Measurements from ENCODE around the gene PGM1.
"Not testable (repeated sequence)": the region's sequence is repeated elsewhere in the genome, so short reads cannot be mapped to it uniquely, and the experiment has no call there.

Gene PGM1

DNA sequence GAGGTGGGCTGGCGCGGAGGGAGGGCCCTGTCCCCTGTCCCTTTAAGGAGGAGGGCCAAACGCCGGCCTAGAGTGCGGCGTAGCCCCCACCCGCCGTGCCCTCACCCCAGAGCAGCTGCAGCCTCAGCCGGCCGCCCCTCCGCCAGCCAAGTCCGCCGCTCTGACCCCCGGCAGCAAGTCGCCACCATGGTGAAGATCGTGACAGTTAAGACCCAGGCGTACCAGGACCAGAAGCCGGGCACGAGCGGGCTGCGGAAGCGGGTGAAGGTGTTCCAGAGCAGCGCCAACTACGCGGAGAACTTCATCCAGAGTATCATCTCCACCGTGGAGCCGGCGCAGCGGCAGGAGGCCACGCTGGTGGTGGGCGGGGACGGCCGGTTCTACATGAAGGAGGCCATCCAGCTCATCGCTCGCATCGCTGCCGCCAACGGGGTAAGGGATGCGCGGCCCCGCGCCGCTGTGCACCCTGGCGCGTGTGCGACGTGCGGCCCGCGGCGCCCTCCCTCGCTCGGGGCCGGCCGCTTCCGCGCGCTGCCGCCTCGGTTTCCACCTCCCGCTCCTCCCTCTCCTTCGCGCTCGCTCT, at the start of gene PGM1:
PGM1 (plus strand) TSS at position 109 of the 583 bp plus-strand sequence; CDS start at position 187, 78 bp downstream.
- DNase-seq, result peak; percentile 65

DNA sequence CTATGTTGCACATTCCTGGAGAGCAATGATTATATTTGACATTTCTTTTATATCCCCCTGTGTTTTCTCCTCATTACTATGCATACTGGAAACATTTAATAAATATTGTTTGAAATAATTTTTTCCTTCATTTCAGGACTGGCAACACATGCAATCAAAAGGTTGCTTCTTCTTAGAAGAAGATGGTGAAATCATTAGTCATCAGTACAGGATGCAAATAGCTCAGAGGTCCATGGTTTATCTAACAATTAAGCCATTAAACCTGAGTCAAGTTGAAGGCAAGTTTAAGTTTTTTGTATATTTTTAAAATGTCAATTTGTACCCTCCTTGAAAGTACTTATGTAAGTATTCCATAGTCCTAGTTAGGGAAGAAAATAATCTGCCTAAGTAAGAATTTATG, 47.4 kb upstream of the PGM1 start:
- no peak for DNase-seq

DNA sequence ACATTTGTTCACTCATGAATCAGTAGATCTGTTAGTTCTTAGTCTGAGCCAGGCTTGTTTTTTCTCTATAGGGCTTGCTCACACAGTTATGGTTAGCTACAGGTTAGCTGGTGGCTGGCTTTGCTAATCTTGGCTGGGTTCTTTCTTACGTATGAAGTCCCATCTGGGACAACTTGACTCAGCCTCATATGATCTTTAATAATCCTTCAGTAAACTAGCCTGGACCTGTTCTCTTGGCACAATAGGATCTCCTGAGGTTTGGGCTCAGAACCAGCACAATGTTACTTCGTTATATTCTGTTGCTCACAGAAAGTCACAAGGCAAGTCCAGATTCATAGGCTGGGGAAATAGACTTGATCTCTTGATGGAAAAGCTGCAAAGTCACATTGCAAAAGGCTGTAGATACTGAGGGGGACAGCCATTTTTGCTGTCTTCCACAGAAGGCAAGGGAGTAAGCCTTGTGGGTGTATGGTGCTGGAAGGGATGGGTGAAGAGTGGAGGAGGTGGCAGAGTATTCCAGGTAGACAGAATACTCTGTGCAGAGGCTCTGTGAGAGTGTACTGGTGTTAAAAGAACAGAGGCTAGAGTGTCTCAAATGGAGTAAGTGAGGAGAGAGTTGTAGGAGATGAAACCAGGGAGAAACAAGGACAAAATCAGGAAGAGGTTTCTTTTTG, 45.5 kb upstream of the PGM1 start:
- peak; percentile 29 for DNase-seq

DNA sequence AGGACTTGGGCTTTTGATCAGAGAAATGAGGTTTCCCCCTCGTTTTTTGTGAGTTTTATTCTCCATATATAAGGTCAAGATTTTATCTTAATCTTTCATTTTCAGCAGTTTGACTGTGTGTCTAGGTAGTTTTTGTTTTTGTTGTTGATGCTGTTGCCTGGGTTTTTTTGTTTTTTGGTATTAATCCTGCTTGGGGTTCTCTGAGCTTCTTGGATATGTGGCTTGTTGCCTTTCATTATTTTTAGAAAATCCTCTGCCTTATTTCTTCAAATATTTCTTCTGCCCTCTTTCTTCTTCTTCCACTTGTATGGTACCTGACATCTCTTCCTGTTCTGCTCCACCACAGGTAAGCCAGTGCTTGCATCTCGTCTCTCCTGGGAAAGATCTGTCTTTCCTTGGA, 44.9 kb upstream of the PGM1 start:
- no peak for DNase-seq

DNA sequence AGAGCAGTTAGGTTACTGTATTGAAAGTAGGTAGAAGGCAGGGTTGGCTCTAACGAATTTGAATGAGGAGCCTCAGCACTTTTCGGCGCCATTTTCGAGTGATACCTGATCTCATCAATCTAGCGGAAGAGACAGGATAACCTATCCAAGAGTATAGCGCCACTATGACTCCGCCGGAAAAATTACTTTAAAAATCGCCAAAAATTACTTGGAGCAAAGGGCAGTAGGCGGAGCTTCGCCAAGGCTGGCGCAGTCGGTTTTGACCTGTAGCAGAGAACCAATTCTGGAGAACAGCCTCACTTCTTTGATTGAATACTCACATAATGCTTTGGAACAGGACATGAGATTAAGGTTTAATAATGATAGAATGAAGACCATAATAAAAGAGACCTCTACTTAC, 44.3 kb upstream of the PGM1 start:
- DNase-seq, result no peak

DNA sequence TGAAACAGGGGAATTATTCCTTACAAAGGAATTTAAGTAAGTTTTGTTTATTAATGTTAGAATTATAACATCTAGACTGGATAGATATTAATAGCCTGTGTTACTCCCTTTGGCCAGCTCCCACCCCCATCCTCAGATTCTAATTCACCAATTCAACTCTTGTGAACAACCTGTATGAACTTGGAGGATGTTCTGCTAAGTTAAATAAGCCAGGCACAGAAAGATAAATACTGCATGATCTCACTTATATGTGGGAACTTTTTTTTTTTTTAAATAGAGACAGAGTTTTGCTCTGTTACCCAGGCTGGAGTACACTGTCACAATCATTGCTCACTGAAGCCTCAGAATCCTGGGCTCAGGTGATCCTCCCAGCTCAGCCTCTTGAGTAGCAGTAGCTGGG, 37.7 kb upstream of the PGM1 start:
- DNase-seq, result no peak

DNA sequence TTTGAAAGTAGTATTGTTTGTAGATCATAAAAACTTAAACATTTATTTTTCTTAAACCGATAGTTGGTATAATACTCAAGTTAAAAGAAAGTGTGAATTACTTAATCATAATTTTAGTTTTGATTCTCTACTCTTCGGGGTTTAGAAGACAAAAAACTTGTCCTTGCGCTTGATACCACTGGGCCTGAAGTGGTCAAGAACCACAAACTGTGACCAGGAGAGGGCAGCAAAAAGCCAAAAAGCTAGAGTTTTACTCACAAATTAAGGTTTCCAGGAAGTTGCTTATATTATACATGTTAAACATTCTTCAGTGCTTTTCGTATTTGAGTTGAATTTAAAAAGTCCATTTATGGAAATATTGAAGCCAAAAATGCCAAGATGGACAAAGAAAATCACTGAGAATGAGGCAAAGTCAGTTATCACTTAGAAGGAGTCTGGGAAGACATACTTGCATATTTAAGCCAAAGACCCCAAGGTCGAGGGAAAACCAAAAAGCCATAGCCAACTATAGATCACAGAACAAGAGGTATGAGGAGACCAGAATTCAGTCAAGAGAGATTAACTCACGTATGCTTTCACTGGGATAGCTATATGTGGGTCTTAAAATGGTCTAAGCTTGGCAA, 35.7 kb upstream of the PGM1 start:
- no peak for DNase-seq

DNA sequence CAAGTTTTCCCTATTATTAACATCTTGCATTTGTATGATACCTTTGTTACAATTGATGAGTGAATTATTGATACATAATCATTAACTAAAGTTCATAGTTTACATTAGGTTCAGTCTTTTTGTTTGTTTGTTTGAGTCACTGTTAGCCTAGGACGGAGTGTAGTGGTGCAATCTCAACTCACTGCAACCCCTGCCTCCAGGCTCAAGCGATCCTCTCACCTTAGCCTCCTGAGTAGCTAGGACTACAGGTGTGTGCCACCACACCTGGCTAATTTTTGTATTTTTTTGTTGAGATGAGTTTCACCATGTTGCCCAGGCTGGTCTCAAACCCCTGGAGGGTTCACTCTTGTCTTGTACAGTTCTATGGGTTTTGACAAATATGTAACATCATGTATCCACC, 33.9 kb upstream of the PGM1 start:
- no peak for DNase-seq

DNA sequence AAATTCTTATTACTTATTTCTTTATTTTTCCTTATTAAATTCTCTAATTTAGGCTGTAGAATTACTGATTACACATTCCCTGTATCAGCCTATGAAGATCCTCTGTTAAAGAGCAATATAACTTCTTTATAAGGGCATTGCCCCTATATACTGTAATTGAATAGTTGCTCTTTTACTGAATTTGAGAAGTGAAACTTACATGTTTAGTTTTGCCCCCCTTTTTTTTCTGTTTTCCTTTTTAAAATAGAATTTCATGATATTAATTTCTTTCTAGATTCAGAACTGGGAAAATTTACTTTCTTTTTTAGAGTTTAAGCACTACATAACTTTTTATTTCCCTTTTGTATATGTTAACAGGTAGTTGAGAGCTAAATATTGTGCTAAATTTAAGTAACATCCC, 29.5 kb upstream of the PGM1 start:
- DNase-seq, result no peak

DNA sequence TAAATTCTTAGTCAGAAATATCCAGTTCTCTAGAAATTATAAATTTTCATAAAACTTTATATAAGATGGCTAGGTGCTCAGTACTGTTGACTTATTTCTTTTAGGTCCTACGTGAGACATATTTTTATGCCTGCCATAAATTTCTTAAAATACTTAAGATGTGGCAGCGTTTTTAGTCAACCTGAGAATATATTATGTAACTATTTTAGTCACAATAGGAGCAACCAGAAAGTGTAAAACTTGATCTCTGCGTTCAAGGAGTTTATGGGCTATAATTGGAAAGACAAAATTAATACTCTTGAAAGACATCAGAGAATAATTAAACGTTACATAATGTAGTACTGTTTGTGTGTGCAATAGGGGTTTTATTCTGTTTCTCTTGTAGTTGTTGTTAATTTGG, 24.1 kb upstream of the PGM1 start:
- no peak for DNase-seq

DNA sequence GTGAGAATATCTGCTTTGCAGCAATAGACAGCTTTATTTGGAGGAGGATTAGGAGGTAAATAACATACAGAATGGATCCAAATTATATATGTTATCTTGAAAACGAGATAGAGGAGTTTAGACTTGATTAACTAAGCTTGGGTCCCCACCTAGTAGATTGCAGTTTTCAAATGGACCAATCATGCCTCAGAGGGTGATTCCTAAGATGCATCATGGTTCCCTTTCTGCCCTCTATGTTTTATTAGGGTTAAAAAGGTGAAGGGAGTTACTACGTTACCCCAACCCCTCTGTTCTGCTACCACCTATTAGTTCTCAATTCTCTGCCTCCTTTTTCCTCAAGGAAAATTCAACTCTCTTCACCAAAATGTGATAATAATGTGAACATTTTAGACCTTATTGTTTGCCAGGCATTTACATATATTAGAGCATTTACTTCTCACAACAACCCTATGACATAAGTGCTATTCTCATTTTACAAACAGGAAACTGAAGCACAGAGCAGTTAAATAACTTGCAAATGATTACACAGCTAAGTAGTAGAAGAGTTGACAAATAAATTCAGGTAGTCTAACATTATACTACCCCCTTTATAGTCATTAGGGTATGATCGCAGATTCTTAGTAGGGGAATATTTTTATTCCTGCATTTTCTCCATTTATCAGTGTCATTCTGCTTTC, 23.4 kb upstream of the PGM1 start:
- DNase-seq, result no peak

DNA sequence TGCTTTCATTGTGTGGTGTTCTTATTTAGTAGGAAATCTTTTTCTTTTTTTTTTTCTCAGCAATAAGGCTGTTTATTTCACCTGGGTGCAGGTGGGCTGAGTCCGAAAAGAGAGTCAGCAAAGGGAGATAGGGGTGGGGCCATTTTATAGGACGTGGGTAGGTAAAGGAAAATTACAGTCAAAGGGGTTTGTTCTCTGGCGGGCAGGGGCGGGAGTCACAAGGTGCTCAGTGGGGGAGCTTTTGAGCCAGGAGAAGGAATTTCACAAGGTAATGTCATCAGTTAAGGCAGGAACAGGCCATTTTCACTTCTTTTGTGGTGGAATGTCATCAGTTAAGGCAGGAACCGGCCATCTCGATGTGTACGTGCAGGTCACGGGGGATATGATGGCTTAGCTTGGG, 20.5 kb upstream of the PGM1 start:
- DNase-seq, result not testable (repeated sequence)

DNA sequence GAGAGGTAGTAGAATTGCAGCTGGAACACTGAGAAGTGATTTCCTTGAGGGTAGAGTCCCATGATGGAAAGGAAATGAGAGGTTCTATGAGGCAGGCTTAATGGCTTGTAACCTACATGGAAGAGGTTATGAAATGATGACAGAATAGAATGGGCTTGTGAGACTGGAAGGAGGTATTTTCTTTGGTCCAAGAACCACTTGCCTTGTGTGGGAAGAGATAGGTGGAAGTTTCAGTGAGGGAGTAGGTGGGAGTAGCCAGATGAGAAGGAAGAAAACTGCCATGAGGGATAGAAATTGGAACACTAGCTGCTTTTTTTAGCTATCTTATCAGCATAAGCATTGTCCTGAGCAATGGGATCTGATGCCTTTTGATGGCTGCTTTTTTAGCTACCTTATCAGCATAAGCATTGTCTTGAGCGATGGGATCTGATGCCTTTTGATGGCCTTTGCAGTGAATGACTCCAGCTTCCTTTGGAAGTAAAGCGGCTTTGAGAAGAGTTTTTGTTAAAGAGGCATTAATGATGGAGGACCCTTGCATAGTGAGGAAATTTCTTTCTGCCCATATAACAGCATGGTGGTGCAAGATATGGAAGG, 18.9 kb upstream of the PGM1 start:
- not testable (repeated sequence) for DNase-seq

DNA sequence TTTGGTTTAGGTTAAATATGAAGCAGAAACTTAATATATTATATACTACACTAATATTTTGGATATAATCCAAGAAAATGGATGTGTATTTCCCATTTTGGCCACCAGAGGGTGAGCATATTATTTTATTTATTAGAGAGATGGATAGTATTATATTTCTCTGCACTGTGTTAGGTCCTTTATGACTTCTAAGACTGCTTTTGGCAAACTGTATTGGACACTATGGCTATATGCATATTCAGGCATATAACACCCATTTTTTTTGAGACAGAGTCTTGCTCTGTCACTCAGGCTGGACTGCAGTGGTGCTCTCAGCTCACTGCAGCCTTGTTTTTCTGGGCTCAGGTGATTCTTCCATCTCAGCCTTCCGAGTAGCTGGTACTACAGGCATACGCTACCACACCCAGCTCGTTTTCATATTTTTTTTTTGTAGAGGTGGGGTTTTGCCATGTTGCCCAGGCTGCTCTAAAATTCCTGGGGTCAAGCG, 17.8 kb upstream of the PGM1 start:
- peak; percentile 42 for DNase-seq

DNA sequence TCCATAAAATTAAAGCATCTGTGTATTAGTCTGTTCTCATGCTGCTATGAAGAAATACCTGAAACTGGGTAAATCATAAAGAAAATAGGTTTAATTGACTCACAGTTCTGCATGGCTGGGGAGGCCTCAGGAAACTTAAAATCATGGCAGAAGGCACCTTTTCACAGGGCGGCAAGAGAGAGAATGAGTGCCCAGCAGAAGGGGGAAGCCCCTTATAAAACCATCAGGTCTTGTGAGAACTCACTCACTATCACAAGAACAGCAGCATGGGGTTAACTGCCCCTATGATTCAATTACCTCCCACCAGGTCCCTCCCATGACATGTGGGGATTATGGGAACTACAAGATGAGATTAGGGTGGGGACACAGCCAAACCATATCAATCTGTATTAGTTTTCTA, 6.9 kb upstream of the PGM1 start:
- DNase-seq, result not testable (repeated sequence)

DNA sequence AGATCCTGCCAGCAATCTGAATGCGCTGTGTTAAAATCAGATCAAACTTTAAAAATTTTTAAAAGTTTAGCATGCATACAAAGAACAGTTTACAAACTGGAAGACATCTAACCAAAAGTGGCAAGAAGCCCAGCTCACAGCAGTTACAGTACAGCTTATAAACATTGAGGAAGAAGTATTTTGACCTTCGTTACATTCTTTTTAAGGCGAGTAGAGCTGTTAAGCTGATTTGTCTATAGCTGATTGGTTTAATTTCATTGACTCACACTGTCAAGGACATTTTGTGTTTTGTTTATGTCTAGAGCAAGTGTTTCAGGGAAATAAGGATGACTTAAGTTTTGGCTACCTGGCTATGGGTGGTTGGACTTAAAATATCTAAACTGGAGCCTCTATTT, 3.0 kb upstream of the PGM1 start:
- DNase-seq, result no peak

DNA sequence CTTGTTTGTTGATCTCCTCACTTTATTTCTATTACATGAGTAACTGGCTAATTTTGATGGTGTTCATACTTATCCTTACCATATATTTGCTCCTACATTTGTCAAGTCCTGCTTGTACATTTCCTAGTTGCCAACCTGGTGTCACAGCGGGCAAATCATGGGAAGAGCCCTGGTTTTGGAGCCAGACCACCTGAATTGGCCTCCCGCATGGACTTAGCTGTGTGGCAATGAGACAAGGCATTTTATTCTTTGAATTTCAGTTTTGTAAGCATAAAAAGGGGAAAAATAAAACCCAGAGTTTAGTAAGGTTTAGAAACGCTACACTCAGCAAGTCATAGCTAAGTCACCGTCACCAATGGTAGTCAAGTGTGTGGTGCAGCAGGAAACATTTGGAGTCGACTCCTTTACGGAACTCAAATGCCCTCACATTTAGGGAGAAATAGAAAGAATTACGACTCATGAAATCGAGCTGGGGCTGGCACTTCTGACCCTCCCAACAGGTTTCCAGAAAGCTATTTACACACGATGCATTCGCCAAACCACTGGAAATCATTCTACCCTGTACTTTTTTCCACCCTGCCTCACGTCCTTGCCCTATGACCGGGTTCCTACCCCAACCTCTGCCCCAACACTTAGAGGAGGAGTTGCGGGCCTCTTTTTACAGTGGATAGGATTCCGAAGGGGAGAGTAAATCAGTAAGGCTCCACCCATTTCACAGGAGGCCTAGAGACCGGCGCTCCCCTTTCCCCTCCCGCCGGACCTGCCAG, 492 bp upstream of the PGM1 start:
- no peak for DNase-seq

DNA sequence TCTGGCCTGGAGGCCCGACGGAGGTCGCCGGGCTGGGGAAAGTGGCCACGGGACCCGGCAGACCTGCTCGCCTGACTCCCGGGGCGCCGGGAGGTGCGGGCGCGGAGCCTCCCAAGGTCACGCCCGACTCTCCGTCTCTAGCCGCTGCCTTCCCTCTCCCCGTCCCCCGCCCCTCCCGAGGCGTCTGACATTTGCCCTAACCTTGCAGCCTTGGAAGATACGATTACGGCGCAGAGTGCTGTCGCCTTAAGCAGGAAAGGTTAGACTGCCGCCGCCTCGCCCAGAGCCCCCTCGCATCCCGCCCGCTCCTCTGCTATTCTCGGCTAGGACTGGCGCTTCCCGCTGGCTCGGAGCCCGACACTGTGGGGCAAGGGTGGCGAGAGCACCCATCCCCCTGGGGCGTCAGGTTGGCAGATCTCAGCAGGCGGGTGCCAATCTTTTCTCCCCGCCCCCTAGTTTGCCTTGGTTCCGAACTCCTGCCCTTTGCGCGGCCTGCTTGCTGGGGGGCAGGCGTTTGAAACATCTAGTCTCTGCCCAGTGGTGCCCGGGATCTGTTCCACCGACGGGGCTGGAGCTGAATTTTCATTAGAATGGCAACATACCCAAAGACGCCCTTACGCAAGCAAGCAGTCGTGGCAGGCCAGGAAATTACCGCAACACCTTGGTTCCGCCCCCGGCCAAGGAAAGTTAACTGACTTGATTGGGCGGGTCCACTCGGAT, 835 bp downstream of the PGM1 start:
- peak; percentile 65 for DNase-seq

DNA sequence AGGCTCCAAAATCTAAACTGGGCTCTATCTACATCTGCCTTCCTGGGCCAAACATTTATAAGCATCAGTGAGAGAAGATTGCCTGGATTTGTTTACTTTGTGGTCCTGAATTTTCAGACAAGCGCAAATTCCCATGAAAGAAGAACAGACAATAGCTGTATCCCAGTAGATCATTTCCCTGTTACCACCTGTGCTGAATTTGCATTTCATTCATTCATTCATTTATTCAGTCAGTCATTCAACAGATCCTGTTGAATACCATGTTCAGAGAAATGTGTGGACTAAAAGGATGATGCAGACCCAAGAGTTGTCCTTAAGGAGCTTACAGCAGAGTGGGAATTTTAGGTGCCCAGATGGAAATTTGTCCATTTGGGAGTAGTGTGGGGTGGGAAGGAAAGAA, 2.2 kb downstream of the PGM1 start:
- no peak for DNase-seq

DNA sequence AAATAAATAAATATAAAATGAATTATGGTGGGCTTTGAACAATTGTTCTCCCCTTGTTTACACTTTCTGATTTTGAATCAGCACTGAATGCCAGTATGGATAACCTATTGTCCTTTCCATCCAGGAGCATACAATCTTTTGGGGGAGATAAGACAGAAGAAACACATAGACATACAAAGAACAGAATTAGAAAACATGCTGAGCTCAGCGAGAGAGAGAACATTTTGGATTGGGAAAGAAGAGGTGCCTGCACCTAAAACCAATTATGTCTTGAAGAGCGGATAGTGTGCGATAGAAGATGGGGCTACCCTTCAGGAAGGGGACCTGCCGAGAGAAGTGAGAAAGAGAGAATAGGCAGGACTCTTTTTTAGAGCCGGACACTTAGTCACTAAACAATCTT, 6.6 kb downstream of the PGM1 start:
- no peak for DNase-seq

DNA sequence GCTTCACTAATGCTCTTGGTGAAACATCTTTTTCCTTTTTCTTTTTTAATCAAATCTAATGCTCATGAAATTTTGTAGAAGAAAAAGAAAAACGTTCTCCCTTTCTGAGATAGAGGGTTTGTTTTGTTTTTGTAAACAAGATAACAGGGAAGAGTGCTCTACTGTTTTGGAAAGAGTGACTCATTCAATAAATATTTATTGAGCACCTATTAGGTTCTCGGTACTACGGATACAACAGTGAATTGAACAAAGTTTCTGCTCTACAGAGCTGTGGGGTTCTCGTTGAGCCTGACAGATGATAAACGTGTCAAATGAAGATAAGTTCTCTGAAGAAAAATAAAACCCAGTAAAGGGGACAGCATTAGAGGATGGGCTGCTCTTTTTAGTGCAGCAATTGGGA, 7.0 kb downstream of the PGM1 start:
- no peak for DNase-seq

DNA sequence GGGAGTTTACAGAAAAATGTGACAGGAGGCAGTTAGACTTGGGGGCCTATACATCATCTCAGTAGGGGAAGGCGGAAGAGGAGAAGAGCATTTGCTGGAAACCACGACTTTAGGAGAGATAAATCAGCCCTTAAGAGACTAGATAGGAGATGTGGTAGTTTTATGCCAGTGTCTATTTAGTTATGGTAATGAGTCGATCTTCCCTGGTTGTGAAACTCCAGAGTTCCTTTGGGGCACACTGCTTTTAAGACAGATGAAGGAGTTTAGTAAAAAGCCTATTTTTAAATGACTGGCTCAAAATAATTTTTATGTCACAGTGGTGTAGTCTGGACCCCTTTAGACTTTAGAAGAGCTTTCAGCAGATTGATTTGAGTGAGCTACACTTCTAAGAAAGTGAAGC, 7.8 kb downstream of the PGM1 start:
- DNase-seq, result no peak
